ENCODE measurements around the gene SLC49A4. TPM values are rescaled to one million over a fixed set of nuclear protein-coding genes. Genes with fewer than 3 reads are reported as not detected.

Gene SLC49A4
- total and polyA plus RNA-seq, 4 experiments from 2014 or later = 1.9 to 7.6 (median 4.7) TPM

DNA sequence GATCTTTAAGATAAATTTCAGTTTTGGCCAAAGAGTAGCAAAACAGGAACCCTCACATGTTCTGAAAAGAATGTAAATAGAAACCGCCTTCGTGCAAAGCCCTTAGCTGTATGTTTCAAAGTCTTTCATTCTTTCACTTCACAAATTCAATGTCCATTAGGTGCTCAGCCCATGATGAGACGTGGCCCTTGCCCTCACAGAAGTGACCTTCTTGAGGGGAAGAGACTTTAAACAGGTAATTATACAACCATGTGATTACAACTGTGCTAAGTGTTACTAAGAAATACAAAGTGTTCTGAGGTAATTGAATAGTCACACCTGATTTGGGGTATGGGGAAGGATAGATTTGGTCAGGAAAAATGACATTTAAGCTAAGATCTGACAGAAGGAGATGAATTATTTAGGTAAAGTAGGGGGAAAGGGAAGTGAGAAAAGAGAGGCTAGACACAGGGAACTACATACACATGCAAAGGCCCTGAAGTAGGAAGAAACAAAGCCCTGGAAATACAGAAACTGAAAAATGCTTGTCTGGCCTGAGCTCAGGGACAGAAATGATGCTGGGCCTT, 20.8 kb upstream of the SLC49A4 start:
- POLR2A ChIA-PET (ENCODE audit: partially characterized antibody) = no interaction called here
- H3K4me1 Mint-ChIP-seq = peaks cover 0 to 4% (median 1%) of the 10 kb centered on the region in 4 donors
- no peaks in the 10 kb centered on the region for H3K4me1 ChIP-seq (ENCODE audit: insufficient read depth, low read length)
- no peak overlapping the region for H3K4me3 ChIP-seq (ENCODE audit: low read length in 2 of 2)
- H3K27me3 ChIP-seq (ENCODE audit: insufficient read depth, low read length) = no peaks in the 10 kb centered on the region
- no peak overlapping the region for H3K4me3 Mint-ChIP-seq
- H3K36me3 ChIP-seq (ENCODE audit: insufficient read depth, low read length) = no peaks in the 10 kb centered on the region
- H3K9me3 ChIP-seq (ENCODE audit: control insufficient read depth in 1 of 2, low read length in 2 of 2) = no peaks in the 10 kb centered on the region
- peaks cover 14 to 21% of the 10 kb centered on the region in 2 donors for H3K36me3 Mint-ChIP-seq
- no peak overlapping the region for H3K27ac ChIP-seq (ENCODE audit: low read depth, low read length)
- no peak for DNase-seq
- no peaks in the 10 kb centered on the region for H3K9me3 Mint-ChIP-seq
- H3K27ac Mint-ChIP-seq = peak overlapping the region in 1 of 7 donors; percentile 80
- intact Hi-C loops (cut with micrococcal nuclease) = no loop called here
- CTCF ChIA-PET (ENCODE audit: partially characterized antibody) = interaction anchor here (1.5 to 2.5 kb wide), 2 partner anchors 12 to 16 kb away, joined by 4 to 8 read pairs; no protein-coding TSS in a partner anchor
- H3K27me3 Mint-ChIP-seq = no peaks in the 10 kb centered on the region

DNA sequence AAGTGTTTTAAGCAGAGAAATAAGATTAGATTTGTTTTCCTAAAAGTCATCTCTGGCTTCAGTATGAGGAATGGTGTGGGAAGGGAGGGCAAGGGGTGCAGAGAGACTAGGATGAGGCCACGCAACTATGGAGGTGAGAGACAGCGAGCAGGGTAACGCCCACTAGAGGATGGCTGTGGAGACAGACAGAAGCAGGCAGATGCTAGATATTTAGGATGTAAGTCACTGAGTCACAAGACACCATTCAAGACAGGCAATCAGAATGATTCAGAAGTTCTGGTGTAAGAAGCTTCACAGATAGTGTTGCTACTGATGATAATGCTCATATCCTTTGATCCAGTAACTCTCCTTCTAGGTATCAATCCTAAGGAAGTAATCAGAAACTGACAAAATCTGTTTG, 20.3 kb upstream of the SLC49A4 start:
- no peak overlapping the region for H3K27ac Mint-ChIP-seq
- intact Hi-C loops (cut with micrococcal nuclease) = no loop called here
- H3K9me3 Mint-ChIP-seq = no peaks in the 10 kb centered on the region
- DNase-seq = no peak
- POLR2A ChIA-PET (ENCODE audit: partially characterized antibody) = no interaction called here
- H3K36me3 ChIP-seq (ENCODE audit: insufficient read depth, low read length) = no peaks in the 10 kb centered on the region
- no peaks in the 10 kb centered on the region for H3K9me3 ChIP-seq (ENCODE audit: control insufficient read depth in 1 of 2, low read length in 2 of 2)
- no peaks in the 10 kb centered on the region for H3K4me1 ChIP-seq (ENCODE audit: insufficient read depth, low read length)
- H3K36me3 Mint-ChIP-seq = peaks cover 14 to 21% of the 10 kb centered on the region in 2 donors
- H3K27me3 ChIP-seq (ENCODE audit: insufficient read depth, low read length) = no peaks in the 10 kb centered on the region
- H3K4me3 Mint-ChIP-seq = no peak overlapping the region
- CTCF ChIA-PET (ENCODE audit: partially characterized antibody) = interaction anchor here (1.5 to 2.5 kb wide), 2 partner anchors 11 to 17 kb away, joined by 4 to 8 read pairs; no protein-coding TSS in a partner anchor
- no peak overlapping the region for H3K4me3 ChIP-seq (ENCODE audit: low read length in 2 of 2)
- H3K27me3 Mint-ChIP-seq = no peaks in the 10 kb centered on the region
- no peak overlapping the region for H3K27ac ChIP-seq (ENCODE audit: low read depth, low read length)
- H3K4me1 Mint-ChIP-seq = peaks cover 0 to 4% (median 1%) of the 10 kb centered on the region in 4 donors

DNA sequence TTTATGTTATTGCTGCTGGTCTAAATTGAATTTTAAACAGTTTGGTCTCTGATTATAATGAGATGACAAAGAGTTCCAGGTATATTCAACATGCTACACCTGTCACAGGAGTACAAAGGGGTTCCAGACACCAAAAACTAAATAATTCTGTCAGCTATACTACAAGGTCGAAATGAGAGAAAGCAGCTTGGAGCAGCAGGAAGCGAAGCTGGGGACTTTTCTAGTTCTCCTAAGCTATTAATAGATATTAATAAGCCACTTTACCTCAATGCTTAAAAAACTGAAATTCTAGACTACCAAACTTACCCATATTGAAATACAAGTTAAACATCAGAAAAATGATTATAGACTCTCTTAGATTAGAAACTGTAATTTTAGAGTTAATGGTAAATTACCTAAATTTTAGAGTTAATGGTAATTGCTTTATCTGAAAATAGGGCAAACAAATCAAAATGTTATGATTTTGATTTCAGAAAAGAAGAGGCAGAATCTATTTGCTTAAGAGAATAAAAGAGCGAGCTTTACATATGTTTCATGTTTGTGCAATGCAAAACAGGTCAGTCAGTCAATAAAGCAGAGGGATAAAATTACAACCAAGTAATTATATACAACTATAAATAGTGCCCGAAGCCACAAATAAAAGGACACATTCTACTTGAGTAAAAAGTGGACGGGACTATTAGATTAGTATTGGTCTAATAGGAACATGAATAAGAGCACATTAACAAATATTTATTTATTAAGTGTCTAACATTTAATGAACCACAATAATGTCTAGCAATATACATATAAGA, 18.0 kb upstream of the SLC49A4 start:
- H3K4me1 ChIP-seq (ENCODE audit: insufficient read depth, low read length) = no peaks in the 10 kb centered on the region
- H3K27ac Mint-ChIP-seq = no peak overlapping the region
- H3K27ac ChIP-seq (ENCODE audit: low read depth, low read length) = no peak overlapping the region
- peaks cover 0 to 4% (median 2%) of the 10 kb centered on the region in 4 donors for H3K4me1 Mint-ChIP-seq
- DNase-seq = no peak
- peaks cover 15 to 19% of the 10 kb centered on the region in 2 donors for H3K36me3 Mint-ChIP-seq
- no peaks in the 10 kb centered on the region for H3K36me3 ChIP-seq (ENCODE audit: insufficient read depth, low read length)
- no peaks in the 10 kb centered on the region for H3K27me3 Mint-ChIP-seq
- no peak overlapping the region for H3K4me3 ChIP-seq (ENCODE audit: low read length in 2 of 2)
- H3K27me3 ChIP-seq (ENCODE audit: insufficient read depth, low read length) = no peaks in the 10 kb centered on the region
- CTCF ChIA-PET (ENCODE audit: partially characterized antibody) = interaction anchor here (1.1 kb wide), 1 partner anchor 22 kb away, joined by 3 read pairs; no protein-coding TSS in a partner anchor
- H3K9me3 ChIP-seq (ENCODE audit: control insufficient read depth in 1 of 2, low read length in 2 of 2) = no peaks in the 10 kb centered on the region
- POLR2A ChIA-PET (ENCODE audit: partially characterized antibody) = no interaction called here
- H3K9me3 Mint-ChIP-seq = no peaks in the 10 kb centered on the region
- intact Hi-C loops (cut with micrococcal nuclease) = no loop called here
- no peak overlapping the region for H3K4me3 Mint-ChIP-seq

DNA sequence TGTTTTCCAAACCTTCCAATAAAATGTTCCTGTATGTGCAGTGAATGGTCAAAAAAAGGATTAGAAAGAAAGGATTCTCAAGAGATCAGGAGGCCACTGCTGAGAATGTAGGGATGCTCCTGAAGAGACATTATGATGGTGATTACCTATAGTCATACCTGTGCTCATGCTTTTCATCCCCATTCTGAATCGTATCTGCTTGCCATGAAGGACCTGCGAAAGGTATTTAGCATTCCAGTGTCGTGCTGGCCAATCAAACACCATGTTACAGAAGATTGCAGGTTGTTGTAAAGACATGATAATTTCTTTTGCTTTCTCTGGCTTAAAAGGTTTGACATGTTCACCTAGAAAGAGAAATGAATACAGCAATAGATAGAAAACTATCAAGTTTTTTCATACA, 17.3 kb upstream of the SLC49A4 start:
- Mint-ChIP-seq H3K9me3 (no peaks in the 10 kb centered on the region), H3K4me3 (no peak overlapping the region), H3K27ac (no peak overlapping the region), H3K36me3 (peaks cover 15 to 19% of the 10 kb centered on the region in 2 donors), H3K27me3 (no peaks in the 10 kb centered on the region), H3K4me1 (peaks cover 0 to 4% (median 2%) of the 10 kb centered on the region in 4 donors)
- Histone ChIP-seq H3K36me3 (ENCODE audit: insufficient read depth, low read length) (no peaks in the 10 kb centered on the region), H3K9me3 (ENCODE audit: control insufficient read depth in 1 of 2, low read length in 2 of 2) (no peaks in the 10 kb centered on the region), H3K27me3 (ENCODE audit: insufficient read depth, low read length) (no peaks in the 10 kb centered on the region), H3K4me3 (ENCODE audit: low read length in 2 of 2) (no peak overlapping the region), H3K27ac (ENCODE audit: low read depth, low read length) (no peak overlapping the region), H3K4me1 (ENCODE audit: insufficient read depth, low read length) (no peaks in the 10 kb centered on the region)
- intact Hi-C loops (cut with micrococcal nuclease) = no loop called here
- CTCF ChIA-PET (ENCODE audit: partially characterized antibody) = no interaction called here
- POLR2A ChIA-PET (ENCODE audit: partially characterized antibody) = no interaction called here
- DNase-seq = no peak

DNA sequence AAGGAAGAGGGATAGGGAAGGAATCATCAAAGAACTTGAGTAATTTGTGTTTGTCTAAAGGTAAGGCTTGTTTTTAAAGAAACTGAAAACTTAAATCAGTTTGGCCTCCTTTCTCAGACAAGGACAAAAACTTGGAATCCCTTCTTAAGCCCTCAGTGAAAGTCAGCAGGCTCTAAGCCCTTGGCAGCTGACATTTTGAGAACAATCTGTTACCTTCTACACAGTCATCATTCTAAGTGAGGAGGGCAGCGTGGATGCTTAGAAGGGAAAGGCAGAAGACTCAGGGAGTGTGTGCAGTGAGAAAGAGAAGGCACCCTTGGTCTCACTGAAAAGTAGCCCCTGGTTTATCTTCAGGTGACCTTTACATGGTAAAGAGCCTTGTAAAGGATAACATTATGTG, 12.1 kb upstream of the SLC49A4 start:
- no peak overlapping the region for H3K4me3 Mint-ChIP-seq
- DNase-seq = no peak
- Histone ChIP-seq H3K9me3 (ENCODE audit: control insufficient read depth in 1 of 2, low read length in 2 of 2) (no peaks in the 10 kb centered on the region), H3K36me3 (ENCODE audit: insufficient read depth, low read length) (no peaks in the 10 kb centered on the region), H3K27ac (ENCODE audit: low read depth, low read length) (no peak overlapping the region), H3K4me3 (ENCODE audit: low read length in 2 of 2) (no peak overlapping the region), H3K4me1 (ENCODE audit: insufficient read depth, low read length) (peaks cover 13% of the 10 kb centered on the region), H3K27me3 (ENCODE audit: insufficient read depth, low read length) (no peaks in the 10 kb centered on the region)
- H3K36me3 Mint-ChIP-seq = peaks cover 6 to 14% of the 10 kb centered on the region in 2 donors
- ChIA-PET CTCF (ENCODE audit: partially characterized antibody) (no interaction called here), POLR2A (ENCODE audit: partially characterized antibody) (no interaction called here)
- no peaks in the 10 kb centered on the region for H3K27me3 Mint-ChIP-seq
- no peak overlapping the region for H3K27ac Mint-ChIP-seq
- H3K9me3 Mint-ChIP-seq = no peaks in the 10 kb centered on the region
- intact Hi-C loops (cut with micrococcal nuclease) = no loop called here
- H3K4me1 Mint-ChIP-seq = peaks cover 4 to 17% (median 12%) of the 10 kb centered on the region in 4 donors

DNA sequence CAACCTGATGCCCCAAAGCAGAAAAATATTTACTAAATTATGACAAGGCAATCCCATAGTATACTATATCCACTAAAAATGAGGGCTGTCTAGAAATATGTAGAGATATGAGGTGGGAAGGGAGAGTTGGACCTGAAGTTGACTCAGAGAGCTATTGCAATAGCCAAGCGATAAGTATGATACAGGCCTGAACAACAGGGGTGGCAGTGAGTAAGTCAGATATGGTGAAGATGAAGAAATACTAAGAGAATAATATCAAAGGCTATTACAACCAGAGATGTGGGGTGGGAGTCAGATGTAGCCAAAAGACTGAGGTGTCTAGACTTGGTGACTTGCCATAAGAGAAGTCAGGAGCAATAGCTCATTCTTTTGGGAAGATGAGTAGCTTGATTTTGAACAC, 10.4 kb upstream of the SLC49A4 start:
- Histone ChIP-seq H3K27ac (ENCODE audit: low read depth, low read length) (no peak overlapping the region), H3K4me1 (ENCODE audit: insufficient read depth, low read length) (peaks cover 26% of the 10 kb centered on the region), H3K9me3 (ENCODE audit: control insufficient read depth in 1 of 2, low read length in 2 of 2) (no peaks in the 10 kb centered on the region), H3K27me3 (ENCODE audit: insufficient read depth, low read length) (no peaks in the 10 kb centered on the region), H3K36me3 (ENCODE audit: insufficient read depth, low read length) (no peaks in the 10 kb centered on the region), H3K4me3 (ENCODE audit: low read length in 2 of 2) (no peak overlapping the region)
- peak overlapping the region in 2 of 7 donors; percentile 9 to 32 for H3K27ac Mint-ChIP-seq
- H3K36me3 Mint-ChIP-seq = peaks cover 6 to 14% of the 10 kb centered on the region in 2 donors
- H3K4me1 Mint-ChIP-seq = peaks cover 19 to 29% (median 23%) of the 10 kb centered on the region in 4 donors
- no peak overlapping the region for H3K4me3 Mint-ChIP-seq
- no peak for DNase-seq
- no peaks in the 10 kb centered on the region for H3K9me3 Mint-ChIP-seq
- intact Hi-C loops (cut with micrococcal nuclease) = no loop called here
- ChIA-PET CTCF (ENCODE audit: partially characterized antibody) (no interaction called here), POLR2A (ENCODE audit: partially characterized antibody) (interaction anchor here (1.9 kb wide), 1 partner anchor 9 kb away, joined by 8 read pairs; the partner anchor contains the start of gene HSPBAP1)
- H3K27me3 Mint-ChIP-seq = no peaks in the 10 kb centered on the region

DNA sequence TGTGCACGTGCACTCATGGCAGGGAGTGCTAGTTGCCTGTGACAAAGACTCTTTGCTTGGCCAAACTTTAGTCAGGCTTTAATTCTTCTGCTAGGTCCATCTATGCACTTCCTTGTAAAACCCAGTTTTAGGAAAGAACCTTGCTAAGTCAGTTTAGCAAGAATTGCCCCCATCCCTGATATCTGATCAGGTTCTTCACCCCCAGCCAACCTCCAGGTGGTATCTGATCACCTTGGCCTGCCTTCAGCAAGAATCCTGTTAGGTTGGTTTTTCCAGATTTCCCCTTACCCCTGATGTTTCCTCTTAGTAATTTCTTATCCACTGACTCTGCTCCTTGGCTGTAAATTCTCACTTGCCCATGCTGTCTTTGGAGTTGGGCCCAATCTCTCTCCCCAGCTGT, 9.6 kb upstream of the SLC49A4 start:
- Mint-ChIP-seq H3K9me3 (no peaks in the 10 kb centered on the region), H3K27me3 (no peaks in the 10 kb centered on the region), H3K4me3 (no peak overlapping the region), H3K36me3 (peaks cover 6 to 14% of the 10 kb centered on the region in 2 donors), H3K4me1 (peaks cover 19 to 29% (median 25%) of the 10 kb centered on the region in 4 donors), H3K27ac (peak overlapping the region in 1 of 7 donors; percentile 2)
- Histone ChIP-seq H3K4me3 (ENCODE audit: low read length in 2 of 2) (no peak overlapping the region), H3K27me3 (ENCODE audit: insufficient read depth, low read length) (no peaks in the 10 kb centered on the region), H3K9me3 (ENCODE audit: control insufficient read depth in 1 of 2, low read length in 2 of 2) (no peaks in the 10 kb centered on the region), H3K27ac (ENCODE audit: low read depth, low read length) (no peak overlapping the region), H3K36me3 (ENCODE audit: insufficient read depth, low read length) (no peaks in the 10 kb centered on the region), H3K4me1 (ENCODE audit: insufficient read depth, low read length) (peaks cover 28% of the 10 kb centered on the region)
- intact Hi-C loops (cut with micrococcal nuclease) = no loop called here
- ChIA-PET CTCF (ENCODE audit: partially characterized antibody) (no interaction called here), POLR2A (ENCODE audit: partially characterized antibody) (interaction anchor here (1.9 kb wide), 1 partner anchor 9 kb away, joined by 8 read pairs; the partner anchor contains the start of gene HSPBAP1)
- DNase-seq = no peak

Data from CD4-positive, alpha-beta memory T cell (primary cell).